Vagina (tissue), 2 donors: ENCODE measurements around the gene MLXIPL. TPM values are rescaled to one million over a fixed set of nuclear protein-coding genes. Genes with fewer than 3 reads are reported as not detected.

Source experiments
- DNase-seq, 2 donors: peaks; one replicate each; pipeline ENCODE4 v3.0.0-alpha.2; 2017; ENCODE audit errors: extremely low spot score in 2 of 2
- H3K27ac ChIP-seq: fragments of 200-600 bp; sonication (generic); one replicate; pipeline ENCODE4 v1.5.1; 2019
- H3K27me3 ChIP-seq: fragments of 200-600 bp; sonication (generic); one replicate; pipeline ENCODE4 v1.5.1; 2019
- H3K36me3 ChIP-seq, 2 donors: fragments of 200-600 bp; sonication (generic); one replicate each; pipeline ENCODE4 v1.5.1; 2017 to 2019
- H3K4me1 ChIP-seq: fragments of 200-600 bp; sonication (generic); one replicate; pipeline ENCODE4 v1.5.1; 2019
- H3K4me3 ChIP-seq, 2 donors: fragments of 200-600 bp; sonication (generic); 1 replicate in 1 of 2; 2 replicates in 1 of 2; pipeline ENCODE4 v1.5.1; 2016 to 2019
- H3K9me3 ChIP-seq: fragments of 200-600 bp; sonication (generic); one replicate; pipeline ENCODE4 v1.5.1; 2019
- POLR2A ChIP-seq, 2 donors: fragments of 450-650 bp; IDR thresholded peaks; one replicate each; pipeline ENCODE4 v1.6.1; 2017; ENCODE audit warnings: antibody characterized with exemption in 2 of 2, mild to moderate bottlenecking in 2 of 2, moderate library complexity in 2 of 2
- POLR2AphosphoS5 ChIP-seq, 2 donors: sonication (generic); formaldehyde crosslinking; IDR thresholded peaks; one replicate each; pipeline ENCODE4 v1.9.0; 2017; ENCODE audit warnings: antibody characterized with exemption in 2 of 2, mild to moderate bottlenecking in 2 of 2, low read depth in 1 of 2; ENCODE audit not compliant: insufficient read depth in 1 of 2
- intact Hi-C: fragments of 100-400 bp; cut with DNase I; formaldehyde crosslinking; loops from one replicate; pipeline ENCODE4 v1.15.1; 2023
- total RNA-seq: library from RNA; depleted of rRNA; stranded (reverse); fragments of >200 nt; gene quantifications from one replicate; pipeline ENCODE4 v1.2.3, GENCODE V29; 2016
- TF ChIP-seq, protein P1 (sequence below), 3 experiments: fragments of 450-650 bp in 2 of 3; fragments of 200-600 bp in 1 of 3; sonication (generic) in 1 of 3; IDR thresholded peaks; one replicate each; pipeline ENCODE4 v1.5.1; 2017 to 2019; ENCODE audit warnings: antibody characterized with exemption in 3 of 3, mild to moderate bottlenecking in 2 of 3, moderate library complexity in 2 of 3

MLXIPL gene
- total RNA-seq, 1 donor from 2014 or later: 6.1 TPM

DNA sequence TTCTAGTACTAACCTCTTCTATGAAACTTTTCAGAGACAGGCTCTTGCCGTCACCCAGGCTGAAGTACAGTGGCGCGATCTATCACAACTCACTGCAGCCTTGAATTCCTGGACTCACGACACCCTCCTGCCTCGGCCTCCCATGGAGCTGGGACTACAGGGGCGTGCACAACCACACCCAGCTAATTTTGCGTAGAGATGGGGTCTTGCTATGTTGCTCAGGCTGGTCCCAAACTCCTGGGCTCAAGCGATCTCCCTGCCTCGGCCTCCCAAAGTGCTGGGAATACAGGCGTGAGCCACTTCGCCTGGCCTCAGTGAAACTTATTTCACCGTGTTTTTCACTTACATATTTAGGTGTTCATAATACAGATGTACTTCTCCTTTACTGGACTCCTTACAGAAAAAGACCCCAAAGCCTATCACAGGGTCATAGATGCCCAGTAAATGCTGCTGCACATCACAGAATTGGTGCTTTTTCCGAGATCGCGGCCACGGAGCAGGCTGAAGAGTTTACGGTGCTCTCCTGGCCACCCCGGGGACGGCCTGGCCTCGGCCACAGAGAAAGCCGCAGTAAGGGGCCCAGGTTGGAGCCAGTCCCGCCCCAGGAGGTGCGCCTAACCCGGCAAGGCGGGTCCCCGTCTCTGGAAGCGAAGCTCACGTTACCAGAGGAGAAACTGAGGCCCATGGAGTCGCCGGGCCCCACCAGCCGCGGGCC lies 46.5 kb downstream of the MLXIPL start:
- Histone ChIP-seq H3K36me3 (peaks cover 4 to 23% of the 10 kb centered on the region in 2 donors), H3K9me3 (no peaks in the 10 kb centered on the region), H3K4me3 (peak overlapping the region; percentile 54 to 93), H3K27me3 (no peaks in the 10 kb centered on the region), H3K4me1 (peaks cover 32% of the 10 kb centered on the region), H3K27ac (peak overlapping the region; percentile 94)
- TF ChIP-seq POLR2A (IDR thresholded peaks at IDR 0.05) (no peak), POLR2AphosphoS5 (IDR thresholded peaks at IDR 0.05; ENCODE audit: insufficient read depth in 1 of 2, low read depth in 1 of 2) (no peak)
- TF ChIP-seq, protein P1, sequence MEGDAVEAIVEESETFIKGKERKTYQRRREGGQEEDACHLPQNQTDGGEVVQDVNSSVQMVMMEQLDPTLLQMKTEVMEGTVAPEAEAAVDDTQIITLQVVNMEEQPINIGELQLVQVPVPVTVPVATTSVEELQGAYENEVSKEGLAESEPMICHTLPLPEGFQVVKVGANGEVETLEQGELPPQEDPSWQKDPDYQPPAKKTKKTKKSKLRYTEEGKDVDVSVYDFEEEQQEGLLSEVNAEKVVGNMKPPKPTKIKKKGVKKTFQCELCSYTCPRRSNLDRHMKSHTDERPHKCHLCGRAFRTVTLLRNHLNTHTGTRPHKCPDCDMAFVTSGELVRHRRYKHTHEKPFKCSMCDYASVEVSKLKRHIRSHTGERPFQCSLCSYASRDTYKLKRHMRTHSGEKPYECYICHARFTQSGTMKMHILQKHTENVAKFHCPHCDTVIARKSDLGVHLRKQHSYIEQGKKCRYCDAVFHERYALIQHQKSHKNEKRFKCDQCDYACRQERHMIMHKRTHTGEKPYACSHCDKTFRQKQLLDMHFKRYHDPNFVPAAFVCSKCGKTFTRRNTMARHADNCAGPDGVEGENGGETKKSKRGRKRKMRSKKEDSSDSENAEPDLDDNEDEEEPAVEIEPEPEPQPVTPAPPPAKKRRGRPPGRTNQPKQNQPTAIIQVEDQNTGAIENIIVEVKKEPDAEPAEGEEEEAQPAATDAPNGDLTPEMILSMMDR (IDR thresholded peaks at IDR 0.05): no peak
- intact Hi-C loops: loop anchor here (5.0 kb wide), 1 partner anchor 55 kb away; the partner anchor contains the start of gene BAZ1B
- DNase-seq: no peak

DNA sequence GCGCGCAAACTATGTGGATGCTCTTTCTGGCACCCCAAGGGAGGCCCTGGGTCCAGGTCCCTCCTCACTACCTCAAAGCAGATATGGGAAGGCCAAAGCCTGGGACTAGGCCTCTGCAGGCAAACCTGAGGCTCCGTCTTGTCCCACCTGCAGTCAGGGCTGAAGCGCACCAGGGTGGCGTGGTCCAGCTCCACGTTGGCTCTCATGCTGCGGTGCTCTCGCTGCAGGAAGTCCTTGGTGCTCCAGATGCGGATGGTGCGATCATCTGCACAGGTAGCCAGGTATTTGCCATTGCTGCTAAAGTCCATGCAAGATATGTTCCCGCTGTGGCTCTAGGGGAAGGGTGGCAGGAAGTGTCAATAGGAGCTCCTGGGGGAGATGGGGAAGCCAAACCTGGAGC lies 50.5 kb downstream of the MLXIPL start:
- intact Hi-C loops: no loop called here
- peaks cover 26% of the 10 kb centered on the region for H3K4me1 ChIP-seq
- DNase-seq: no peak

DNA sequence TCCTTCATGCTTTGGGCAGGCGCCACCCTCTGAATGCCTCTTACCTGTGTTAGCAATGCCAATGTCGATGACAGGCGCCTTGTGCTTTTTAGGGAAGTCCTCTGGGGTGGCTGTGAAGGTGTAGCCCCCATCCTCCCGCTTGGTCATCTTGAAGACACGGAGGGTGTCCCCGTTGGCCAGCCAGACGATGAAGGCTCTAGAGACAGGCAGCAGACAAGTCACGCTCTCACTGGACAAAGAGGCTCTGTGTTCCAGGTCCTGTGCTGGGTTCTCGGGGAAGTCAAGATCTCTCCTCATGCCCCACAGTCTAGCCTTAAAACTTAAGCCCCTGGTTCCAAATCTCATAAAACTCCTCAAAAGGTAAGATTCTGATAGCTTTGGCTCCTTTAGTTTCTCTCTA lies 51.0 kb downstream of the MLXIPL start:
- TF ChIP-seq POLR2A (IDR thresholded peaks at IDR 0.05): no peak
- no peak for DNase-seq
- Histone ChIP-seq H3K4me3 (no peak overlapping the region), H3K27ac (no peak overlapping the region), H3K27me3 (no peaks in the 10 kb centered on the region), H3K4me1 (peaks cover 26% of the 10 kb centered on the region), H3K36me3 (peaks cover 4 to 54% of the 10 kb centered on the region in 2 donors), H3K9me3 (no peaks in the 10 kb centered on the region)
- intact Hi-C loops: no loop called here

More for the DNA sequence above, 50.5 kb downstream of the MLXIPL start:
- Histone ChIP-seq H3K27ac (no peak overlapping the region), H3K36me3 (peaks cover 4 to 54% of the 10 kb centered on the region in 2 donors), H3K4me3 (no peak overlapping the region), H3K9me3 (no peaks in the 10 kb centered on the region), H3K27me3 (no peaks in the 10 kb centered on the region)
- TF ChIP-seq, protein P1 (IDR thresholded peaks at IDR 0.05): no peak
- TF ChIP-seq POLR2AphosphoS5 (IDR thresholded peaks at IDR 0.05; ENCODE audit: insufficient read depth in 1 of 2, low read depth in 1 of 2) (no peak), POLR2A (IDR thresholded peaks at IDR 0.05) (no peak)

DNA sequence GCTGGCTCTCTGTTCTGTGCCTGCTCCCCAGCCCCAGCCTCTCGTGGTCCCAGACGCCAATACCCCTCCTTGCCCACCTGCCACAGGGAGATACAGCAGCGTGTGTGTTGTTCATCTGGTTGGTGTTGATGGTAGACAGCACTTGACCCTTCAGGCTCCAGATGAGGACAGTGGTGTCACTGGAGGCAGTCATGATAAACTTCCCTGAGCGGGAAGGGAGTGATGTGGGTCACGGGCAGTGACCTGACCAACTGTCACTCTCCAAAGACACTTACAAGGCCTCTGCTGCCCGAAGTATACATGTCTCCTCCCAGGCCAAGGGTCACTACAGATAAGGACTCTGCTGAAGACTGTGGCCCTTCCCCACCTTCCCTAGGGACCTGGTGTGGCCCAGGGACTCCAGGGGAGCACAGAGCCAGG lies 51.5 kb downstream of the MLXIPL start:
- intact Hi-C loops: no loop called here
- no peak for DNase-seq
- TF ChIP-seq, protein P1 (IDR thresholded peaks at IDR 0.05): no peak
- TF ChIP-seq POLR2AphosphoS5 (IDR thresholded peaks at IDR 0.05; ENCODE audit: insufficient read depth in 1 of 2, low read depth in 1 of 2) (no peak), POLR2A (IDR thresholded peaks at IDR 0.05) (no peak)
- H3K4me3 ChIP-seq: no peak overlapping the region
- no peaks in the 10 kb centered on the region for H3K27me3 ChIP-seq
- peaks cover 4 to 54% of the 10 kb centered on the region in 2 donors for H3K36me3 ChIP-seq
- no peak overlapping the region for H3K27ac ChIP-seq
- peaks cover 23% of the 10 kb centered on the region for H3K4me1 ChIP-seq
- no peaks in the 10 kb centered on the region for H3K9me3 ChIP-seq

DNA sequence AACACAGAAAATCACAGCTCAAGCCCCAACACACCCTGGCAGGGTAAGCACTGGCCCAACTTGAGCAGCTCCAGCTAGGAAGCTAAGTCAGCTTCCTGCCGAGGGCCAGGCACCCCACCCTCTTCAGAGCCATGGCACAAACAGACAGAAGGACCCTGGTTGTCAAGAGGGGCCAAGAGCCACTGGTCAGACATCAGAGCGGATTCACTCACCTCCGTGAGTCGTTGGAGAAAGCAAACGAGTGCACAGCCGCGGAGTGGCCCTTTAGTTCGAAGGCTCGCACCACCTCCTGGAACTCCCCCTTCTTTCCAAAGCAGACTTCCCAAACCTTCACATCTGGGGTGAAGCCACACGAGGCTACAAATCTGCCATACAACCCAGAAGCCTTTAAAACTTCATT lies 53.3 kb downstream of the MLXIPL start:
- Histone ChIP-seq H3K9me3 (no peaks in the 10 kb centered on the region), H3K4me3 (no peak overlapping the region), H3K27me3 (no peaks in the 10 kb centered on the region), H3K4me1 (peaks cover 5% of the 10 kb centered on the region), H3K27ac (no peak overlapping the region), H3K36me3 (peaks cover 4 to 54% of the 10 kb centered on the region in 2 donors)
- no peak for DNase-seq
- intact Hi-C loops: no loop called here
- TF ChIP-seq, protein P1 (IDR thresholded peaks at IDR 0.05): no peak
- TF ChIP-seq POLR2AphosphoS5 (IDR thresholded peaks at IDR 0.05; ENCODE audit: insufficient read depth in 1 of 2, low read depth in 1 of 2): no peak
- TF ChIP-seq POLR2A (IDR thresholded peaks at IDR 0.05): no peak
